HG02884 (cell line): ENCODE data around the gene PDGFD.

Source experiments
- ATAC-seq: cut with Tn5 transposase; IDR thresholded peaks from one replicate; pipeline ENCODE4 v1.9.1; 2021; ENCODE audit warnings: mild to moderate bottlenecking, moderate library complexity; ENCODE audit not compliant: unreplicated experiment

The PDGFD gene

GRCh38 chr11:104164028-104164520, at the start of gene PDGFD:
TSS of gene PDGFD (minus strand) at chr11:104164147.
- peak; percentile 89 for ATAC-seq

DNA sequence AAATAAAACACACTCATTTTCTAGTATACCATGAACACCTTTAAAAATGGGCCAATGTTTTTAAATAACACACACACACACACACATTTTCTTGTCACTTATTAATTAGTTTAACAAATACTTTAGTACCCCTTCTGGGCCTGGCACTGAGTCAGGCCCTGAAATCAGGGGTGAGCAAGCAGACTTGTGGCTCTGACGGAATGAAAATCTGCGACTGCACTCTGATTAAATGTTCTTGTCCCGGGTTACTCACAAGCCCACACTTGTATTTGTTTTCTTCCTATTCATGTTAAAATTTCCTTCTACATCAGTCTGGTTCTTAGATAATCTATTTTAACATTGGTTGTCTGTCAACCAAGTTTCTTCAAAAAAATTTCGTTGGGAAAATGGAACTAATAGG, 43.0 kb upstream of the PDGFD start:
- no peak for ATAC-seq

DNA sequence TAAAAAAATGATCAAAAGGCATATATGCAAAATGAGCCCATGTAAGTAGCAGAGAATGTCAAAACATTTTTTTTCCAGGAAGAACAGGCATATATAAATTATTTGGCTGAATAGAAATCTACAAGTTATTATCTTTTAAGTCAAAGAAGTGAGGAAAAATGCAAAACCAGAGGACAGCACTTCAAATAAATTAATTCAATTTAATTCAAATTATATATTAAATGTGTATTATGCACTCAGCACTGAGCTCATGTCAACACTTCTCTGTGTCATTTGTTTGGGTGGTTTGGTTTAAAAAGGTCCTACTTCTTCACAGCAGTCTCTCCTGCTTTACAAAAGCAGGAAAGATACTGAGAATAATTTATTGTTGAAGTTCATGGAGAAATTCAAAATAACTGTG, 41.9 kb upstream of the PDGFD start:
- ATAC-seq: no peak

- ATAC-seq: no peak
Observed at GRCh38 chr11:104200688-104201087, 36.7 kb upstream of the PDGFD start.

DNA sequence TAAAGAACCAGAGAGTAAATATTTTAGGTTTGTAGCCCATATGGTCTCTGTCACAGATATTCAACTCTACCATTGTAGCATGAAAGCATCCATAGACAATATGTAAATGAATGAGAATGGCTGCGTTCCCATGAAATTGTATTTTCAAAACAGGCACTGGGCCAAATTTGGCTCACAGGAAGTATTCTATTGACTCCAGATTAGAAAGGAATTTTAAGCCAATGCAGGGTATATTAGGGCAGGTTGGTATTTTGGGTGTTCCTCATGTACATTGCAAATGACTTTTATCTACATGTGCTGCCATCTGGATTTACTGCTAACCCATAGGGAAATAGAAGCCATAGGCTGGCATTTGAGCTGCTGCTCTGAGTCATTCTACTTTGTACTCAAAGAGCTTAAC, 35.1 kb upstream of the PDGFD start:
- no peak for ATAC-seq

DNA sequence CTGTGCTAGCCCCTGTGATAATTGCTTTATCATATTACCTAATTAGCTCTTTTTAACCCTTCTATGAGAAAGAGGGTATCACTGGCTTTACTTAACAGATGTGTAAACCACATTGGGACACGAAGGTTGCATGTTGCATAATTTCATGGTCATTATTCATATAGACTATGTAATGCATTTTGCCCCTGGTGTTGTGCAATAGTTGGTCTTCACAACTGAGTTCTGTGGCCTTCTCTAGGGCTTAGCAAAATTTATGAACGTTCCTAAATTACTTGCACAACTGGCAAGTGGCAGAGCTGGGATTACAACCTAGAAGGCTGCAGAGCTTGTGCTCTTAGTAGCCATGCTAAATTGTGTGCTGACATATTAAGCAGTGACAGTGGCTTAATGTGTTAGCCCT, 34.6 kb upstream of the PDGFD start:
- ATAC-seq: no peak

DNA sequence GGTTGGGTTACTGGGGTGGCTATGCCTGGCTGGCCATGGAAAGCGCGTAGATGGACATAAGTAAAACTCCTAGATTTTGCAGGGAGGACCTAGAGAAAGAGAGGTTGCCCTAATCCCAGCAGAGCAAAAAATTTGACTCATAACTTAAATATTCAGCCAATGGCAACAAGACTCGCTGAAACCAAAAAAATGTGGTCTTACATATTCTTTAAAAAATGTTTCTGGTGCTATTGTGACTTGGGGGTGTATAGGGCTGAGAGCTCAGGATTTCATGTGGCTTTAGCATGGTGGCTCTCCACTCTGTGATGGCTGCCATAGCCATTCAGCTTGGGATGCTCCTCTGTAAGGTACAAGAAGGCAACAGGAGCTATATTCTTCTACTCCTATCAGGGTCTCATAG, 27.2 kb upstream of the PDGFD start:
- ATAC-seq: no peak

DNA sequence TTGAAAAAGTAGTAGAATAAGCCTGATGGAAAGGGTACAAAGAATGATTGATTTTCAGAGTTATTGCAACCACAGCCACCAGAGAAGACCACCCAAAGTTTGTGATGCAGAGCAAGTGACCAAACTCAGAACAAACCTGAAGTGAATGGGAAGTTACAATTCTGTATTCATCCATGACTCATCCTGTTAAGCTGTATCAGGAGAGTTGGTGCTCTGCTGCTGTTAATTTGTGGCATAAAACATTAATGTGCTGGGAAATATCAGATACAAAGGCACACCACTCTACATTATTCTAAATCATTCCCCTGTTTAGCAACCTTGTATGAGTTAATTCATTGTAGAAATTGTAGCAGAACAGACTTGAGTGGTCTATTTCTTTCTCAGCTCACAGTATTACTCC, 19.6 kb upstream of the PDGFD start:
- no peak for ATAC-seq

GRCh38 chr11:104175769-104176168, 11.8 kb upstream of the PDGFD start:
- no peak for ATAC-seq

- ATAC-seq: no peak
Observed at GRCh38 chr11:104169091-104169490, 5.1 kb upstream of the PDGFD start.

DNA sequence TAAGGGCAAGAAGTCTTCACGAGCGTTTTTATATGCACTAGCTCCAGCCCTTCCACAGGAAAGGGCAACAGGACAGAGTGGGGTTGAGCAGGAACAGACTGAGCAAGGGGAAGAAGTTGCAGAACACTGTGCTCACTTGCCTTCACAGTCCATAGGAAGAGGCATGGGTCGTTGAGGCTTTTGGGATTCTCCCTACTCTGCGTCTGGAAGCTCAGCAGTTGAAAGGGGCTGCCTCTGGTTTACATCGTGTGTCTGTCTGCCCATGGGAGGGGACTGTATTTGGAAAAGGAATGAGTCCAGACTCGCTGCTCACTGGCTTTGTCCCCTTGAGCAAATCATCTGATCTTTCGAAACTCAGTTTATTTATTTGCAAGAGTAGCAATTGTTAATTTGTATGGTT, 1.1 kb upstream of the PDGFD start:
- no peak for ATAC-seq

DNA sequence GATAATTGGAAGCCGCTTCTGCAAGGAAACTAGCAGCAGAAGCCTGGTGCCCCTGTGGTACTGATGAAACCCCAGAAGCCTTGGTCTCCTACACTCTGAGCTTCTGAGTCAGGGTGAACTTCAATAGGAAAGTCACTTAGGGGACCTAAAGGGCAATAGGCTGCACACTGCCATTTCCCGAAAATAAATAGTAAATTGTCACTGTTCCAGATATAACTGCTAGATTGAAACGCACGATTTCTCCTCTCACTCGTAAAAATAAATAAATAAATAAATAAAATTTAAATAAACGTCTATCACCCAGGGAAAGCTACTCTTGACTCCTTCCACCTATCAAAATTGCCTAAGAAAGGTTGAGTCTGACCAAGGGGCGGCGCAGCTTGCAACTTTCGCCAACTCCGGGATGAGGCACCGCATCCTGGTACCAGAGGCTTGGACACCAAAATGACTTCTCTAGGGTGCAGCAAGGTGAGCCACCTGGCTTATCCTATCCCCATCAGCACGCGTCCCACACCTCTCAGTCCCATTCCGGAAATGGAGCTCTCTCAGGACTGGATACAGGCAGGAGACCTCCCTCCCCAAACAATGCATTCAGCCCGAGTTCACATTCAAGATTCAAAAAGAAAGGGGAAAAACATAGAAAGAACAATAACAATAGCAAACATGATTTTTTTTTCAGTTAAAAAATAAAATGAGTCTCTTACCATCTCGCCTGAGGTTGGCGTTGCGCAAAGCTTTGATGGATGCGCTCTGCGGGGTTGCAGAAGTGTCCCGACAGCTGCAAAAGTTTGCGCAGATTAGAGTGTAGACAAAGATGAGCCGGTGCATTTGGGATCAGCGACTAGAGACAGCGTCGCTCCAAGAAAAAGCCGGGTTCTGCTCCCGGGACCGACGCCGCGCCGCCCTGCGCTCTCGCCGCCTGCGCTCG, 583 bp downstream of the PDGFD start:
- ATAC-seq: no peak

DNA sequence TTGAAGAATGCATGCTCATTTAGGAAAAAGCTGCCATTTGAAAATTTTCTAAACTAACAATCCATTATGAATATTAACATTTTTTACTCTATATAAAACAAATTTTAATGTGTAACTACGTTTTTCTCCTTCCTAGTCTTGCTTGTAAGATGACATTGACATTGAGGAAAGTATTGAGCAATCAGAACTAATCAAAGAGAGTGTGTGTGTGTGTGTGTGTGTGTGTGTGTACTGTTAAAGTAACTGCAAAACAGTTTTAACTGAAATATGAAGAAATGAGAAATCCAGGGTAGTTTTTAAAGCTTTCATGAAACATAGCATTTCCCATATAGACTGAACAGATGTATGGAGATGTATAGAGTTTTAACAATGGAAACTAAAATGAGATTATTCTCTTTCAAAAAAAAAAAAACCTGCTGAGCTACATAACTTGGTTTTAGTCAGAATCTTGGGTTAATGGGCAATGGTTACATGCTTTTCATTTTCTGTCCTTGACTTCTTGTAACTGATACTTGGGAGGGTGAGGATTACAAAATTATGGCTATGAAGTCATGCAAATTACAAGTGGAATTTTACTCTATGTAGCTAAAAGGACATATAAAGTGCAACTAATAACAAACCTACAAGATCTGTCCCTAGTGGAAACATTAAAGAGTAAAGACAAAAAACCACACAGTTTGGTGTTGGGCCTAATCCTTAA, 2.0 kb downstream of the PDGFD start:
- no peak for ATAC-seq

DNA sequence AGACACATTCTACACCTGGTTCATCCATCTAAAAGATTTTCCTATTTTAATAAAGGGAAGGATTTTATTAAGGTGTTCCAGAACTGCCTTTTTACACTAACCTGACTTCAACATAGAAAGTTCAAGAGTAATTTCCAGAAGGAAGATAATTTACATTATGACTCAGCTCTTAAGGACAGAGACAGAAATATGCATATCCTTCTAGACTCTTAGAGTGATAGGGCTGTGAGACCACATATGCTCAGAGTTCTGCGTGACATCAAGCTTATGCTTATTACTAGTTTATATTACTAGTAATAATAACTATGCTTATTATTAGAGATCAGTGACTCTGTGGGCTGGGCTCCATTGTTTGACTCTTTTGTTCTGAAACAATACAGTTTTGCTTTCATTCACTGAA, 4.6 kb downstream of the PDGFD start:
- ATAC-seq: no peak

DNA sequence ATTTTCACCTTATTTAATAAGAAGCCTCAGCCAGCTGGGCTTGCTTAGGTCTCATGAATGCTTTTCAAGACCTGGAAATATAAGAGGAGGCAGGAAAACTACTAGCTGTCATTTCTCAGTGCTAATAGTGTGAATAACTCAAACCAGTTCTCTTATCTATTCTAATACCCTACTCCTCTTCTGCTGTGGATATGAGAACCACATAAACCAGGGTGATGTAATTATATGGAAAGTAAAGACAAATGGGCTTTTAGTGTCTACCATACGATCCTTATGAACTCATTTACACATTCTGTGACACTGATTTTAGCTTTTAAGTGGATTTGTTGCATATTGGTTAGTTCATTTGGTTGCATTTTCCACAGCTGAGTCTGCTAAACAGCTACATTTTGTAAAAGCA, 8.6 kb downstream of the PDGFD start:
- ATAC-seq: no peak

GRCh38 chr11:104154296-104154695, 9.7 kb downstream of the PDGFD start:
- ATAC-seq: no peak

- ATAC-seq: no peak
Observed at GRCh38 chr11:104152941-104153505, 10.9 kb downstream of the PDGFD start.

GRCh38 chr11:104151404-104152204, 12.3 kb downstream of the PDGFD start:
- no peak for ATAC-seq

- no peak for ATAC-seq
Observed at GRCh38 chr11:104148706-104149105, 15.2 kb downstream of the PDGFD start.

DNA sequence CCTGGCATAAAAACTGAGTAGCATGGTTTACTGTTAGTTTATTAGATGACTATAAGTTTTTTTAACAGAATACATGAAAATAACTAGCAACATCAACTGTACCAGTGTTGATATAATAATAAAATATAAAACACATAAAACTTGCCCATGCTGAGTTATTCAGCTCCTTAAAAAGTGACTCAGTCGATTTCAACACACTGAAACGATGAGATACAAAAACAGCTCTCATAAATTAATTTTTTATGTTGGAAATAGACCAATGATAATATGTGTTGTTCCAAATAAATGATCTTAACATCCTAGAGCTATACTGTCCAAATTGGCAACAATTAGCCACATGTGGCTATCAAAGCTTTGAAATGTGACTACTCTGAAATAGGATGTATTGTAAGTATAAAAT, 15.9 kb downstream of the PDGFD start:
- ATAC-seq: no peak

DNA sequence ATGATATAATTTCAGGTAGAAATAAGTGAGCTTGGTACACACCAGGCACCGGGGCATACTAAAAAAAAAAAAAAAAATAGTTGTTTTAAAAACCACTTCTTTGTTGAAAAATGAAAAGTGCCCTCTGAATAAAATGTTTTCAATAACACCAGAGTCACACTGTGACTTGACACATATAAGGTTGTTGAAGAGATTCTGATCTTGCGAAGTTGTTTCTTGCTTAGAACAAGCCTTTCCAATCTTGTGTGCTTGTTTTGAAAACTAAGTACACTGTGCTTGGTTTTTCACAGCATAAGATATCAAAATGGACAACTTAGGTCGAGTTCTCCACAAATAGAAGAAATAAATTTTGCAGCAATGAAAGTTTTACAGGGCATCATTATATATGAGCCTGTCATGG, 17.0 kb downstream of the PDGFD start:
- ATAC-seq: no peak
